HG02798 (cell line): Measurements from ENCODE around the gene CHST12.
A peak's percentile ranks its signal among the peaks of the same experiment; 100 is the strongest.
"Not testable (repeated sequence)": the region's sequence is repeated elsewhere in the genome, so short reads cannot be mapped to it uniquely, and the experiment has no call there.

ENCODE experiments used
- ATAC-seq: cut with Tn5 transposase; IDR thresholded peaks from one replicate; pipeline ENCODE4 v1.9.1; 2021; ENCODE audit warnings: mild to moderate bottlenecking; ENCODE audit not compliant: unreplicated experiment, poor library complexity

CHST12 gene

DNA sequence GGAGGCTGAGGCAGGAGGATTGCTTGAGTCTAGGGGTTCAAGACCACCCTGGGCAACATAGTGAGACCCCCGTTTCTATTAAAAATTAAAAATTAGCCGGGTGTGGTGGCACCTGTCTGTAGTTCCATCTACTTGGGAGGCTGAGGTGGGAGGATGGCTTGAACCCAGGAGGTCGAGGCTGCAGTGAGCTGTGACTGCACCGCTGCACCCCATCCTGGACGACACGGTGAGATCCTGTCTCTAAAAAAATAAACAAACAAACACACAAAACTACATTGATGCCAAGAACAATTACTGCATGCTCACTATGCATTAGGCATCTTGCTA is 761 bp upstream of the CHST12 start:
- ATAC-seq = no peak

- peak; percentile 7 for ATAC-seq
These were observed 572 bp downstream of the CHST12 start for GRCh38 chr7:2403718-2404648.

DNA sequence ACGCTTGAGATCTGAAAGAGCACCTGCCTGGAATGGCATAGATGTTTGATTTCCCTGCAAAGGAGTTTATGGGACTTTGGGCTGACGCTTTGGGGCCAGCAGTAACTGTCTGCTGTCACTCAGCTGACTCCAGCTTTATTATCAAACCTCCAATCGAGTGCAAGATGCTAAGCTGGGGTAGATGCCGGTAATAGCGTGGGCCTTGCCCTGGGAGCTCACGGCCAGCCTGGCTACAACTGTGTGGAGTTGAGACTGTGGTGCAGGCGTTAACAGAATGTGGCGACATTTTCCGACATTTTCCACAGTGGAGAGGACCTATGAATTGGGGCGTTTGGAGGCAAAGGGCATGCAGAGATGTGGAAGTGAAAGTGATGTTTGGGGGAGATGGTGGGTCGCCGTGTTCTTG is 1.3 kb downstream of the CHST12 start:
- no peak for ATAC-seq

DNA sequence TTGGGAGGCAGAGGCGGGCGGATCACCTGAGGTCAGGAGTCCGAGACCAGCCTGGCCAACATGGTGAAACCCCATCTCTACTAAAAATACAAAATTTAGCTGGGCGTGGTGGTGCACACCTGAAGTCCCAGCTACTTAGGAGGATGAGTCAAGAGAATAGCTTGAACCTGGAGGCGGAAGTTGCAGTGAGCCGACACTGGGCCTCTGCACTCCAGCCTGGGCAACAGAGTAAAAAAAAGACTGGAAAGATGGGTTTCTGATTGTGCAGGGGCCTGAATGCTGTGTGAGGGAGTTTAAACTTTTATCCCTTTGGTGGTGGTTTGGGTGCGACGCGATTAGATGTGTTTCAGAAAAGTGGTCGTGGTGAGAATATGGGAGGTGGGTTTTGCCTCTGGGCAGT is 1.8 kb downstream of the CHST12 start:
- ATAC-seq = no peak

DNA sequence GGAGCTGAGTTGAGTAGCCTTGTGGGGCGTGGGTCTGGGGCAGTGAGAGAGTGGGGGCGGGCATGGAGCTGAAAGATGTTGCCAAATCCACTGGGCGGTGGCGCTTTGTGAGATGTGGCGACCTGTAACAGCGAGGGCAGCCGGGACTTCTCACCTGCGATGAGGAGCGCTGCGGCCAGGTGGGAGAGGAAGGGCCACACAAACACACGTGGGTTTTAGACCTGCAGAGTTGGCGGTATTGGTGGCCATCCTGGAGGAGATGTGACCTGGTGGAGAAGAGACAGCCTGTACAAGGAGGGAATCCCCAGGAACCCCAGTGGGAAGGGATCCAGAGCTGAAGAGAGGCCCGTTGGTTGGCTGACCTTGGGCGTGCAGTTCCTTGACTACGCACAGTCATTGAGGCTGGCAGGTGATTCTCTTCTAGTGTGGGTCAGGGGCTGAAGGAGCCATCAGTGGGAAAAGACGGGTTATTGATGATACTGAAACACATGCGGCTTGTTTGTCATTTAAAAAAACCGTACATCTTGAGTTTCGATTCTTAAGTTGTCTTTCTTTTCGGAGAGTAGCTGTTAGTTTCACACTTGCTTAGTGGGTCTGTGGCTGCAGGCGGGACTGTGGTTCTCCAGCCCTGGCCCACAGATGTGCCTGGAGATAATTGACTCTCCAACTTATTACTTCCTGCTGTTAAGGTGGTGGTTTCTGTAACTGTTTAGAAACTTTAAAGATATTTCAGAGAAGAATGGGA is 2.4 kb downstream of the CHST12 start:
- peak; percentile 48 for ATAC-seq

DNA sequence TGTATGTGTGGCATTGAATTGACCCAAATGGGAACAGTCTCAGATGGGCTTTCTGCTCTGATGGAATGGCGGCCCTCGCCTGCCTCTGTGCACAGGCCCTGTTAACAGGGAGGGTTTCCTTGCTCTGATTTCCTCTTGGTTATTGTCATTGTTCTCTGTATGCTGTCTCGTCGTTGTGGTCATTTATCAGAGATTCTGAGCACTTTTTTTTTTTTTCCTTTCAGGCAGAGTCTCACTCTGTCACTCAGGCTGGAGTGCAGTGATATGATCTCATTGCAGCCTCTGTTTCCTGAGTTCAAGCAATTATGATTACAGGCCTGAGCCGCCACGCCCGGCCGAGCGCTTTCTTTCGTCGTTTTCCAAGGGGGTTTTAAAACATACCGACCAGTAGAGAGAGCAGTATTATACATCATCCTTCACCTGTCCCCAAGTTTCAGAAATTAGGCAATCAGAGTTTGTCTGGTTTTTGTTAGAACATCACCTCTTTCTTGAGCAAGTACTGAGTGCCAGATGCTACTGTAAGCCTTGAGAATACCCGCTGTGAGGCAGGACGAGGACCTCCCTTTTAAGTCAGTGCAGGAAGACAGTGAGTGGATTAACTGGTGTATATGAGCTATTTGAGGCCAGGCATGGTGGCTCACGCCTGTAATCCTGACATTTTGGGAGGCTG is 6.5 kb downstream of the CHST12 start:
- no peak for ATAC-seq

GRCh38 chr7:2411049-2411448 is 7.6 kb downstream of the CHST12 start:
- ATAC-seq = no peak

GRCh38 chr7:2411815-2412586 is 8.6 kb downstream of the CHST12 start:
- ATAC-seq = no peak

GRCh38 chr7:2412587-2413201 is 9.3 kb downstream of the CHST12 start:
- ATAC-seq = no peak

GRCh38 chr7:2416063-2416462 is 12.7 kb downstream of the CHST12 start:
- no peak for ATAC-seq

GRCh38 chr7:2416650-2417049 is 13.2 kb downstream of the CHST12 start:
- ATAC-seq = no peak

- not testable (repeated sequence) for ATAC-seq
These were observed 13.8 kb downstream of the CHST12 start for GRCh38 chr7:2417178-2417577.

GRCh38 chr7:2417981-2418481 is 14.6 kb downstream of the CHST12 start:
- ATAC-seq = no peak

GRCh38 chr7:2420216-2420933 is 17.0 kb downstream of the CHST12 start:
- ATAC-seq = no peak

DNA sequence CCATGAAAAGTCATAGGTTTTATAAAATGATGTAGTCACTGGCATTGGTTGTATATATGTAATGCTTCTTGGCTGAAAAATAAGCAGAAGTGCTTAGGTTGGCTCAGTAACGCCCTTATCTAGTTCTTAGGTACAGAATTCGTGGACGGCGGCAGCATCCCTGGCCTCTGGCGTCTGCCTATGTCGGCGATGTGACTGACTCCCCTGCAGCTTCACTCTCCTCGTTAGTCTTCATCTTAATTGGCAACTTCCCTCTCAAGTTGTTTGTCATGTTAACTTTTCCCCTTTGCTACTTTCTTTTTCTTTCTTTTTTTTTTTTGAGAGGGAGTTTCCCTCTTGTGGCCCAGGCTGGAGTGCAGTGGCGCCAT is 18.5 kb downstream of the CHST12 start:
- no peak for ATAC-seq

- ATAC-seq = no peak
These were observed 22.3 kb downstream of the CHST12 start for GRCh38 chr7:2425749-2426148.

GRCh38 chr7:2431260-2431867 is 28.0 kb downstream of the CHST12 start:
- ATAC-seq = no peak

GRCh38 chr7:2432910-2433712 is 29.7 kb downstream of the CHST12 start:
- ATAC-seq = no peak
